GM21447 (cell line): ENCODE measurements around the gene MYO5A.
"Not testable (repeated sequence)": the region's sequence is repeated elsewhere in the genome, so short reads cannot be mapped to it uniquely, and the experiment has no call there.

Source experiments
- ATAC-seq: cut with Tn5 transposase; IDR thresholded peaks from one replicate; pipeline ENCODE4 v1.9.1; 2021; ENCODE audit not compliant: unreplicated experiment

Gene MYO5A

GRCh38 chr15:52424856-52425431 lies 103.7 kb downstream of the MYO5A start:
- ATAC-seq, result no peak

GRCh38 chr15:52423852-52424251 lies 104.8 kb downstream of the MYO5A start:
- no peak for ATAC-seq

GRCh38 chr15:52422001-52422400 lies 106.7 kb downstream of the MYO5A start:
- no peak for ATAC-seq

GRCh38 chr15:52421029-52421428 lies 107.7 kb downstream of the MYO5A start:
- ATAC-seq, result no peak

- no peak for ATAC-seq
Measured at GRCh38 chr15:52419494-52419893, 109.2 kb downstream of the MYO5A start.

- ATAC-seq, result no peak
Measured at GRCh38 chr15:52417957-52418356, 110.7 kb downstream of the MYO5A start.

- no peak for ATAC-seq
Measured at GRCh38 chr15:52417521-52417920, 111.2 kb downstream of the MYO5A start.

GRCh38 chr15:52416566-52416965 lies 112.1 kb downstream of the MYO5A start:
- ATAC-seq, result not testable (repeated sequence)

- no peak for ATAC-seq
Measured at GRCh38 chr15:52415628-52416027, 113.1 kb downstream of the MYO5A start.

GRCh38 chr15:52414936-52415335 lies 113.7 kb downstream of the MYO5A start:
- ATAC-seq, result no peak

- ATAC-seq, result no peak
Measured at GRCh38 chr15:52408823-52409222, 119.9 kb downstream of the MYO5A start.

- ATAC-seq, result no peak
Measured at GRCh38 chr15:52407374-52407773, 121.3 kb downstream of the MYO5A start.

GRCh38 chr15:52406601-52407000 lies 122.1 kb downstream of the MYO5A start:
- no peak for ATAC-seq

GRCh38 chr15:52405856-52406255 lies 122.8 kb downstream of the MYO5A start:
- no peak for ATAC-seq

GRCh38 chr15:52397118-52397517 lies 131.6 kb downstream of the MYO5A start:
- no peak for ATAC-seq

GRCh38 chr15:52394118-52394517 lies 134.6 kb downstream of the MYO5A start:
- no peak for ATAC-seq

- ATAC-seq, result no peak
Measured at GRCh38 chr15:52392008-52392687, 136.5 kb downstream of the MYO5A start.

GRCh38 chr15:52391069-52391468 lies 137.6 kb downstream of the MYO5A start:
- ATAC-seq, result no peak

GRCh38 chr15:52385670-52386069 lies 143.0 kb downstream of the MYO5A start:
- ATAC-seq, result no peak

GRCh38 chr15:52383100-52383588 lies 145.5 kb downstream of the MYO5A start:
- peak; percentile 35 for ATAC-seq

GRCh38 chr15:52382647-52383046 lies 146.0 kb downstream of the MYO5A start:
- ATAC-seq, result peak; percentile 11

- peak; percentile 64 for ATAC-seq
Measured at GRCh38 chr15:52379395-52380106, 149.1 kb downstream of the MYO5A start.
